Upper lobe of right lung (tissue), 1 donor: Measurements from ENCODE around the gene SLC66A1. TPM values are rescaled to one million over a fixed set of nuclear protein-coding genes. Genes with fewer than 3 reads are reported as not detected.
A peak's percentile ranks its signal among the peaks of the same experiment; 100 is the strongest.

Experiments used
- ATAC-seq: fragments of 200-7000 bp; cut with Tn5 transposase; one replicate; pipeline ENCODE4 v1.9.1; 2020; ENCODE audit warnings: mild to moderate bottlenecking, moderate library complexity
- DNase-seq: peaks from one replicate; pipeline ENCODE4 v3.0.0-alpha.2; 2020
- H3K27ac ChIP-seq: fragments of 200-600 bp; one replicate; pipeline ENCODE4 v1.8.0; 2022
- H3K27me3 ChIP-seq: fragments of 200-600 bp; one replicate; pipeline ENCODE4 v1.8.0; 2022; ENCODE audit warnings: mild to moderate bottlenecking
- H3K36me3 ChIP-seq: fragments of 200-600 bp; one replicate; pipeline ENCODE4 v1.8.0; 2022
- H3K4me1 ChIP-seq: fragments of 200-600 bp; one replicate; pipeline ENCODE4 v1.8.0; 2022
- H3K4me3 ChIP-seq: fragments of 200-600 bp; one replicate; pipeline ENCODE4 v1.8.0; 2022; ENCODE audit warnings: mild to moderate bottlenecking
- H3K9me3 ChIP-seq: fragments of 200-600 bp; one replicate; pipeline ENCODE4 v1.8.0; 2022
- intact Hi-C: fragments of 100-400 bp; cut with DNase I; formaldehyde crosslinking; loops from one replicate; pipeline ENCODE4 v1.11.0; 2022
- total RNA-seq: library from RNA; stranded (reverse); fragmentation: NEBNext Ultra II Directional; extraction: Animal tissue kit (Norgen Biotek cat#: 25700); gene quantifications from one replicate; pipeline ENCODE4 v1.2.1, GENCODE V29; 2021
- TF ChIP-seq, protein P1 (sequence below): fragments of 200-600 bp; IDR thresholded peaks from one replicate; pipeline ENCODE4 v1.8.0; 2022; ENCODE audit warnings: antibody characterized with exemption
- donor health status: DM: no; HTN: yes; CAD: no; lungs with severe emphysema.

Gene SLC66A1
- total RNA-seq, 1 donor from 2014 or later: 20.9 TPM

- Histone ChIP-seq H3K9me3 (no peaks in the 10 kb centered on the region), H3K4me3 (no peak overlapping the region), H3K27me3 (no peaks in the 10 kb centered on the region), H3K27ac (no peak overlapping the region), H3K4me1 (no peaks in the 10 kb centered on the region), H3K36me3 (peaks cover 51% of the 10 kb centered on the region)
- intact Hi-C loops: no loop called here
- ATAC-seq (no peak), DNase-seq (no peak)
- TF ChIP-seq, protein P1, sequence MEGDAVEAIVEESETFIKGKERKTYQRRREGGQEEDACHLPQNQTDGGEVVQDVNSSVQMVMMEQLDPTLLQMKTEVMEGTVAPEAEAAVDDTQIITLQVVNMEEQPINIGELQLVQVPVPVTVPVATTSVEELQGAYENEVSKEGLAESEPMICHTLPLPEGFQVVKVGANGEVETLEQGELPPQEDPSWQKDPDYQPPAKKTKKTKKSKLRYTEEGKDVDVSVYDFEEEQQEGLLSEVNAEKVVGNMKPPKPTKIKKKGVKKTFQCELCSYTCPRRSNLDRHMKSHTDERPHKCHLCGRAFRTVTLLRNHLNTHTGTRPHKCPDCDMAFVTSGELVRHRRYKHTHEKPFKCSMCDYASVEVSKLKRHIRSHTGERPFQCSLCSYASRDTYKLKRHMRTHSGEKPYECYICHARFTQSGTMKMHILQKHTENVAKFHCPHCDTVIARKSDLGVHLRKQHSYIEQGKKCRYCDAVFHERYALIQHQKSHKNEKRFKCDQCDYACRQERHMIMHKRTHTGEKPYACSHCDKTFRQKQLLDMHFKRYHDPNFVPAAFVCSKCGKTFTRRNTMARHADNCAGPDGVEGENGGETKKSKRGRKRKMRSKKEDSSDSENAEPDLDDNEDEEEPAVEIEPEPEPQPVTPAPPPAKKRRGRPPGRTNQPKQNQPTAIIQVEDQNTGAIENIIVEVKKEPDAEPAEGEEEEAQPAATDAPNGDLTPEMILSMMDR: no peak
These were observed 10.4 kb downstream of the SLC66A1 start for GRCh38 chr1:19322481-19322880.

GRCh38 chr1:19323987-19324664 lies 12.0 kb downstream of the SLC66A1 start:
- Histone ChIP-seq H3K27me3 (no peaks in the 10 kb centered on the region), H3K36me3 (peaks cover 58% of the 10 kb centered on the region), H3K9me3 (no peaks in the 10 kb centered on the region), H3K27ac (no peak overlapping the region), H3K4me3 (no peak overlapping the region), H3K4me1 (no peaks in the 10 kb centered on the region)
- TF ChIP-seq, protein P1: no peak
- no peak for ATAC-seq
- intact Hi-C loops: no loop called here
- DNase-seq: no peak

- H3K4me1 ChIP-seq: no peaks in the 10 kb centered on the region
- ATAC-seq (no peak), DNase-seq (no peak)
- no peaks in the 10 kb centered on the region for H3K9me3 ChIP-seq
- peaks cover 55% of the 10 kb centered on the region for H3K36me3 ChIP-seq
- TF ChIP-seq, protein P1: no peak
- intact Hi-C loops: no loop called here
- H3K27ac ChIP-seq: no peak overlapping the region
- H3K4me3 ChIP-seq: no peak overlapping the region
- no peaks in the 10 kb centered on the region for H3K27me3 ChIP-seq
These were observed 12.5 kb downstream of the SLC66A1 start for GRCh38 chr1:19324665-19324990.

GRCh38 chr1:19325368-19325957 lies 13.3 kb downstream of the SLC66A1 start:
- H3K36me3 ChIP-seq: peaks cover 55% of the 10 kb centered on the region
- intact Hi-C loops: no loop called here
- H3K27me3 ChIP-seq: no peaks in the 10 kb centered on the region
- no peak overlapping the region for H3K27ac ChIP-seq
- no peaks in the 10 kb centered on the region for H3K4me1 ChIP-seq
- DNase-seq (no peak), ATAC-seq (no peak)
- no peaks in the 10 kb centered on the region for H3K9me3 ChIP-seq
- TF ChIP-seq, protein P1: no peak
- no peak overlapping the region for H3K4me3 ChIP-seq

GRCh38 chr1:19325958-19326747 lies 14.0 kb downstream of the SLC66A1 start:
- Histone ChIP-seq H3K27me3 (no peaks in the 10 kb centered on the region), H3K36me3 (peaks cover 54% of the 10 kb centered on the region), H3K4me3 (no peak overlapping the region), H3K9me3 (no peaks in the 10 kb centered on the region), H3K27ac (no peak overlapping the region), H3K4me1 (no peaks in the 10 kb centered on the region)
- ATAC-seq (peak; percentile 4), DNase-seq (no peak)
- intact Hi-C loops: no loop called here
- TF ChIP-seq, protein P1: no peak
